HepG2 (cell line): ENCODE results near the gene APBB2. TPM values are rescaled to one million over a fixed set of nuclear protein-coding genes. Genes with fewer than 3 reads are reported as not detected.

Experiments
- CBX2 ChIP-seq, 2 experiments: fragments of 200-600 bp in 1 of 2; sonication (generic); formaldehyde crosslinking in 1 of 2; IDR thresholded peaks; 2 replicates each; pipeline versions ENCODE4 v1.7.0 to v1.8.1; 2018 to 2022; ENCODE audit warnings: low read depth in 2 of 2, low read length in 1 of 2, mild to moderate bottlenecking in 1 of 2, missing genetic modification reagents in 1 of 2
- ETV5 ChIP-seq: IDR thresholded peaks from 2 replicates; pipeline ENCODE4 v1.6.1; 2018; ENCODE audit warnings: missing biosample characterization, missing genetic modification reagents, inconsistent platforms, borderline replicate concordance
- HMG20B ChIP-seq: conservative IDR thresholded peaks from 2 replicates; pipeline ENCODE4 v1.6.1; 2016; ENCODE audit warnings: missing genetic modification reagents, missing compliant biosample characterization
- IRF2 ChIP-seq: IDR thresholded peaks from 2 replicates; pipeline ENCODE4 v1.6.1; 2018; ENCODE audit warnings: missing genetic modification reagents, missing compliant biosample characterization
- MTA3 ChIP-seq: sonication (generic); formaldehyde crosslinking; IDR thresholded peaks from 2 replicates; pipeline ENCODE4 v1.4.0; 2020; ENCODE audit warnings: missing genetic modification reagents
- RCOR2 ChIP-seq: IDR thresholded peaks from 2 replicates; pipeline ENCODE4 v1.6.1; 2016; ENCODE audit warnings: missing biosample characterization, missing genetic modification reagents
- SETDB1 ChIP-seq: sonication (generic); formaldehyde crosslinking; IDR thresholded peaks from 2 replicates; pipeline ENCODE4 v1.5.1; 2020; ENCODE audit warnings: missing genetic modification reagents, mild to moderate bottlenecking, borderline replicate concordance
- SP1 ChIP-seq, 2 experiments: fragments of 450-650 bp in 1 of 2; sonication (generic) in 1 of 2; formaldehyde crosslinking in 1 of 2; IDR thresholded peaks; 2 replicates each; pipeline versions ENCODE4 v1.4.0 to v1.6.1; 2016 to 2020; ENCODE audit warnings: missing genetic modification reagents in 1 of 2
- THYN1 ChIP-seq: sonication (generic); formaldehyde crosslinking; IDR thresholded peaks from 2 replicates; pipeline ENCODE4 v1.8.1; 2023; ENCODE audit warnings: low read depth, mild to moderate bottlenecking, moderate library complexity, missing genetic modification reagents, borderline replicate concordance
- ZBTB20 ChIP-seq: sonication (generic); formaldehyde crosslinking; IDR thresholded peaks from 2 replicates; pipeline ENCODE4 v1.8.1; 2023; ENCODE audit warnings: missing genetic modification reagents, low read depth, mild to moderate bottlenecking, borderline replicate concordance
- ZFP36L1 ChIP-seq: sonication (generic); formaldehyde crosslinking; IDR thresholded peaks from 2 replicates; pipeline ENCODE4 v1.8.0; 2022; ENCODE audit warnings: mild to moderate bottlenecking, missing genetic modification reagents, moderate library complexity
- ZNF24 ChIP-seq: fragments of 450-650 bp; IDR thresholded peaks from 2 replicates; pipeline ENCODE4 v1.6.1; 2017; ENCODE audit warnings: antibody characterized with exemption, mild to moderate bottlenecking
- ZNF30 ChIP-seq: sonication (generic); formaldehyde crosslinking; IDR thresholded peaks from 2 replicates; pipeline ENCODE4 v1.5.0; 2020; ENCODE audit warnings: mild to moderate bottlenecking, missing genetic modification reagents
- ZNF460 ChIP-seq: sonication (generic); formaldehyde crosslinking; IDR thresholded peaks from 2 replicates; pipeline ENCODE4 v1.5.1; 2020; ENCODE audit warnings: missing genetic modification reagents, mild to moderate bottlenecking, borderline replicate concordance
- ZNF552 ChIP-seq: sonication (generic); formaldehyde crosslinking; IDR thresholded peaks from 2 replicates; pipeline ENCODE4 v1.9.0; 2022; ENCODE audit warnings: missing genetic modification reagents, mild to moderate bottlenecking, borderline replicate concordance
- ZNF660 ChIP-seq: sonication (generic); formaldehyde crosslinking; IDR thresholded peaks from 2 replicates; pipeline ENCODE4 v1.5.1; 2020; ENCODE audit warnings: mild to moderate bottlenecking, low read depth, missing genetic modification reagents, borderline replicate concordance
- polyA plus RNA-seq, 8 experiments: library from polyadenylated mRNA; depleted of rRNA in 3 of 8; stranded (reverse) in 7 of 8; unstranded in 1 of 8; fragments of >200 nt; fragmentation: Illumina TruSeq in 4 of 8; extraction: Trizol in 4 of 8; gene quantifications; 2 replicates each; pipeline versions ENCODE4 v1.2.1 to v1.2.3, GENCODE V29; 2011 to 2016; ENCODE audit warnings: low read depth in 4 of 8, missing spikeins in 1 of 8, mixed read lengths in 1 of 8; ENCODE audit not compliant: insufficient read depth in 1 of 8
- total RNA-seq, 5 experiments: library from RNA; depleted of rRNA; stranded (reverse); fragments of >200 nt; fragmentation: Illumina TruSeq; extraction: Trizol; gene quantifications; 2 replicates each; pipeline ENCODE4 v1.2.3, GENCODE V29; 2016; ENCODE audit warnings: low read depth in 1 of 5
- TF ChIP-seq, protein P1 (sequence below): sonication (generic); formaldehyde crosslinking; IDR thresholded peaks from 2 replicates; pipeline ENCODE4 v1.9.0; 2021; ENCODE audit warnings: missing genetic modification reagents, borderline replicate concordance
- TF ChIP-seq, protein P2 (sequence below): sonication (generic); formaldehyde crosslinking; IDR thresholded peaks from 2 replicates; pipeline ENCODE4 v1.9.0; 2021; ENCODE audit warnings: missing genetic modification reagents, mild to moderate bottlenecking, borderline replicate concordance
- TF ChIP-seq, protein P3 (sequence below), 2 experiments: fragments of 450-650 bp in 1 of 2; sonication (generic) in 1 of 2; formaldehyde crosslinking; IDR thresholded peaks; 2 replicates each; pipeline versions ENCODE4 v1.5.0 to v1.8.0; 2020 to 2022; ENCODE audit warnings: mild to moderate bottlenecking in 1 of 2, missing genetic modification reagents in 1 of 2
- TF ChIP-seq, protein P4 (sequence below): sonication (generic); formaldehyde crosslinking; IDR thresholded peaks from 2 replicates; pipeline ENCODE4 v1.4.0; 2020; ENCODE audit warnings: missing genetic modification reagents, mild to moderate bottlenecking, borderline replicate concordance

Gene APBB2
- total and polyA plus RNA-seq, 2 of the 13 experiments (the other 11 are each of a cell fraction or from before 2014, with no cell fraction given) = 11.7 to 17.0 TPM

DNA sequence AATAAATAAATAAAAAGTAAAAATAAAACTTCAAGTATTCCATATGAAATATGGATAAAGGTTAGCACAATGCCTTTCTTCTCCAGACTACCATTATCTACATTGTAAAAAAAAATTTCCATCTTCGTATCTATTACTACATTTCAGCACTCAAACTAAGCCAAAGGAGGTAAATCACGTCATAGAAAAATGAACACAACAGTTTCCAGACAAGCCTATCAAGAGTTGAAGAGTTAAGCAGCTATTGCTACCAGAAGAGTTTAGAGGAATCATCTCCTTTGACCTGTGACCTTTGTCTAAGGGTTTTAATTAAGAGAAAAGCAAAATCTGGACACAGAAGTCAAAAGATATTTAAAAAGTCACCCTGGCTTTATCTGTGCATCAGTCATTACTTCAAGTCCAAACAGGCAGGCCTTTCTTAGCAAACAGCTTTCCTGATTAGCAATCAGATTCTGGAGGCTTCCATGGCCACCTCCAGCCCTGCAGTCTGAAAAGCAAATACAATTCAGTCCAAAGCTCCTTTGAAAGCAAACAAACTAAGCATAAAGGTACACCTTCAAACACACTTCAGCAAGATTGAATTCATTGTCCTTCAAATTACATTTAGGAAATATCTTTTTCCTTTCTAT is 82.2 kb downstream of the APBB2 start (continued):
- TF ChIP-seq, protein P1, sequence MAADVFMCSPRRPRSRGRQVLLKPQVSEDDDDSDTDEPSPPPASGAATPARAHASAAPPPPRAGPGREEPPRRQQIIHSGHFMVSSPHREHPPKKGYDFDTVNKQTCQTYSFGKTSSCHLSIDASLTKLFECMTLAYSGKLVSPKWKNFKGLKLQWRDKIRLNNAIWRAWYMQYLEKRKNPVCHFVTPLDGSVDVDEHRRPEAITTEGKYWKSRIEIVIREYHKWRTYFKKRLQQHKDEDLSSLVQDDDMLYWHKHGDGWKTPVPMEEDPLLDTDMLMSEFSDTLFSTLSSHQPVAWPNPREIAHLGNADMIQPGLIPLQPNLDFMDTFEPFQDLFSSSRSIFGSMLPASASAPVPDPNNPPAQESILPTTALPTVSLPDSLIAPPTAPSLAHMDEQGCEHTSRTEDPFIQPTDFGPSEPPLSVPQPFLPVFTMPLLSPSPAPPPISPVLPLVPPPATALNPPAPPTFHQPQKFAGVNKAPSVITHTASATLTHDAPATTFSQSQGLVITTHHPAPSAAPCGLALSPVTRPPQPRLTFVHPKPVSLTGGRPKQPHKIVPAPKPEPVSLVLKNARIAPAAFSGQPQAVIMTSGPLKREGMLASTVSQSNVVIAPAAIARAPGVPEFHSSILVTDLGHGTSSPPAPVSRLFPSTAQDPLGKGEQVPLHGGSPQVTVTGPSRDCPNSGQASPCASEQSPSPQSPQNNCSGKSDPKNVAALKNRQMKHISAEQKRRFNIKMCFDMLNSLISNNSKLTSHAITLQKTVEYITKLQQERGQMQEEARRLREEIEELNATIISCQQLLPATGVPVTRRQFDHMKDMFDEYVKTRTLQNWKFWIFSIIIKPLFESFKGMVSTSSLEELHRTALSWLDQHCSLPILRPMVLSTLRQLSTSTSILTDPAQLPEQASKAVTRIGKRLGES (CRISPR knock-in tag) = no peak
- TF ChIP-seq ZNF30 (CRISPR knock-in tag) = no peak
- TF ChIP-seq IRF2 = peak; percentile 74; the same call in 1 of the 2 replicates
- peak; percentile 63; the same call in 1 of the 2 replicates for TF ChIP-seq ZNF24
- no peak for TF ChIP-seq SP1 (IDR thresholded peaks at IDR 0.05)
- TF ChIP-seq SP1 (CRISPR knock-in tag; IDR thresholded peaks at IDR 0.05) = no peak
- no peak for TF ChIP-seq ZNF660
- no peak for TF ChIP-seq MTA3 (CRISPR knock-in tag)
- TF ChIP-seq THYN1 = no peak
- no peak for TF ChIP-seq SETDB1
- TF ChIP-seq CBX2 (IDR thresholded peaks at IDR 0.05; ENCODE audit: low read depth, low read length) = no peak
- no peak for TF ChIP-seq CBX2 (CRISPR knock-in tag; IDR thresholded peaks at IDR 0.05; ENCODE audit: low read depth)
- peak; percentile 40; the same call in 1 of the 2 replicates for TF ChIP-seq ZBTB20 (CRISPR knock-in tag)
- TF ChIP-seq ZNF460 = no peak
- TF ChIP-seq ETV5 (CRISPR knock-in tag) = peak; percentile 61; the same call in 1 of the 2 replicates
- no peak for TF ChIP-seq ZNF552 (CRISPR knock-in tag)
- TF ChIP-seq, protein P2, sequence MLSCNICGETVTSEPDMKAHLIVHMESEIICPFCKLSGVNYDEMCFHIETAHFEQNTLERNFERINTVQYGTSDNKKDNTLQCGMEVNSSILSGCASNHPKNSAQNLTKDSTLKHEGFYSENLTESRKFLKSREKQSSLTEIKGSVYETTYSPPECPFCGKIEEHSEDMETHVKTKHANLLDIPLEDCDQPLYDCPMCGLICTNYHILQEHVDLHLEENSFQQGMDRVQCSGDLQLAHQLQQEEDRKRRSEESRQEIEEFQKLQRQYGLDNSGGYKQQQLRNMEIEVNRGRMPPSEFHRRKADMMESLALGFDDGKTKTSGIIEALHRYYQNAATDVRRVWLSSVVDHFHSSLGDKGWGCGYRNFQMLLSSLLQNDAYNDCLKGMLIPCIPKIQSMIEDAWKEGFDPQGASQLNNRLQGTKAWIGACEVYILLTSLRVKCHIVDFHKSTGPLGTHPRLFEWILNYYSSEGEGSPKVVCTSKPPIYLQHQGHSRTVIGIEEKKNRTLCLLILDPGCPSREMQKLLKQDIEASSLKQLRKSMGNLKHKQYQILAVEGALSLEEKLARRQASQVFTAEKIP (CRISPR knock-in tag) = no peak
- peak; percentile 73 for TF ChIP-seq RCOR2 (CRISPR knock-in tag)
- TF ChIP-seq, protein P3, sequence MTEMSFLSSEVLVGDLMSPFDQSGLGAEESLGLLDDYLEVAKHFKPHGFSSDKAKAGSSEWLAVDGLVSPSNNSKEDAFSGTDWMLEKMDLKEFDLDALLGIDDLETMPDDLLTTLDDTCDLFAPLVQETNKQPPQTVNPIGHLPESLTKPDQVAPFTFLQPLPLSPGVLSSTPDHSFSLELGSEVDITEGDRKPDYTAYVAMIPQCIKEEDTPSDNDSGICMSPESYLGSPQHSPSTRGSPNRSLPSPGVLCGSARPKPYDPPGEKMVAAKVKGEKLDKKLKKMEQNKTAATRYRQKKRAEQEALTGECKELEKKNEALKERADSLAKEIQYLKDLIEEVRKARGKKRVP (CRISPR knock-in tag; IDR thresholded peaks at IDR 0.05) = no peak
- TF ChIP-seq ZFP36L1 = peak; percentile 75; the same call in 1 of the 2 replicates
- TF ChIP-seq, protein P4, sequence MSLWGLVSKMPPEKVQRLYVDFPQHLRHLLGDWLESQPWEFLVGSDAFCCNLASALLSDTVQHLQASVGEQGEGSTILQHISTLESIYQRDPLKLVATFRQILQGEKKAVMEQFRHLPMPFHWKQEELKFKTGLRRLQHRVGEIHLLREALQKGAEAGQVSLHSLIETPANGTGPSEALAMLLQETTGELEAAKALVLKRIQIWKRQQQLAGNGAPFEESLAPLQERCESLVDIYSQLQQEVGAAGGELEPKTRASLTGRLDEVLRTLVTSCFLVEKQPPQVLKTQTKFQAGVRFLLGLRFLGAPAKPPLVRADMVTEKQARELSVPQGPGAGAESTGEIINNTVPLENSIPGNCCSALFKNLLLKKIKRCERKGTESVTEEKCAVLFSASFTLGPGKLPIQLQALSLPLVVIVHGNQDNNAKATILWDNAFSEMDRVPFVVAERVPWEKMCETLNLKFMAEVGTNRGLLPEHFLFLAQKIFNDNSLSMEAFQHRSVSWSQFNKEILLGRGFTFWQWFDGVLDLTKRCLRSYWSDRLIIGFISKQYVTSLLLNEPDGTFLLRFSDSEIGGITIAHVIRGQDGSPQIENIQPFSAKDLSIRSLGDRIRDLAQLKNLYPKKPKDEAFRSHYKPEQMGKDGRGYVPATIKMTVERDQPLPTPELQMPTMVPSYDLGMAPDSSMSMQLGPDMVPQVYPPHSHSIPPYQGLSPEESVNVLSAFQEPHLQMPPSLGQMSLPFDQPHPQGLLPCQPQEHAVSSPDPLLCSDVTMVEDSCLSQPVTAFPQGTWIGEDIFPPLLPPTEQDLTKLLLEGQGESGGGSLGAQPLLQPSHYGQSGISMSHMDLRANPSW (CRISPR knock-in tag) = no peak
- TF ChIP-seq HMG20B (CRISPR knock-in tag) = peak; percentile 99
